Measurements from ENCODE around the gene LGI2. TPM values are rescaled to one million over a fixed set of nuclear protein-coding genes. Genes with fewer than 3 reads are reported as not detected.
"Not testable (repeated sequence)": the region's sequence is repeated elsewhere in the genome, so short reads cannot be mapped to it uniquely, and the experiment has no call there.

LGI2 gene
- not detected for total RNA-seq

- H3K36me3 Mint-ChIP-seq (ENCODE audit: low read depth) = no peaks in the 10 kb centered on the region
- H3K27ac Mint-ChIP-seq = no peak within 1 kb of the TSS
- peaks cover 4% of the 10 kb centered on the region for H3K9me3 Mint-ChIP-seq (ENCODE audit: low read depth)
- DNase-seq = peak; percentile 28
- ChIA-PET CTCF (no interaction called here), POLR2A (no interaction called here)
- H3K27me3 Mint-ChIP-seq = peaks cover 63% of the 10 kb centered on the region
- intact Hi-C loops (cut with DNase I, micrococcal nuclease) = no loop called here
- H3K4me1 Mint-ChIP-seq = peaks cover 4% of the 10 kb centered on the region
- peak; percentile 47 for ATAC-seq
- H3K4me3 Mint-ChIP-seq = no peak within 1 kb of the TSS
Measured at GRCh38 chr4:25030277-25031076, at the start of gene LGI2. Gene LGI2, minus strand, starts transcription at chr4:25030946. Its CDS starts 253 bp downstream, at chr4:25030693.

- H3K9me3 Mint-ChIP-seq (ENCODE audit: low read depth) = peaks cover 5% of the 10 kb centered on the region
- intact Hi-C loops (cut with DNase I, micrococcal nuclease) = no loop called here
- no peaks in the 10 kb centered on the region for H3K36me3 Mint-ChIP-seq (ENCODE audit: low read depth)
- CTCF ChIA-PET = no interaction called here
- H3K4me1 Mint-ChIP-seq = no peaks in the 10 kb centered on the region
- ATAC-seq = no peak
- no peak overlapping the region for H3K4me3 Mint-ChIP-seq
- H3K27ac Mint-ChIP-seq = no peak overlapping the region
- POLR2A ChIA-PET = no interaction called here
- DNase-seq = no peak
- peaks cover 11% of the 10 kb centered on the region for H3K27me3 Mint-ChIP-seq
Measured at GRCh38 chr4:25078523-25078922, 47.8 kb upstream of the LGI2 start.

DNA sequence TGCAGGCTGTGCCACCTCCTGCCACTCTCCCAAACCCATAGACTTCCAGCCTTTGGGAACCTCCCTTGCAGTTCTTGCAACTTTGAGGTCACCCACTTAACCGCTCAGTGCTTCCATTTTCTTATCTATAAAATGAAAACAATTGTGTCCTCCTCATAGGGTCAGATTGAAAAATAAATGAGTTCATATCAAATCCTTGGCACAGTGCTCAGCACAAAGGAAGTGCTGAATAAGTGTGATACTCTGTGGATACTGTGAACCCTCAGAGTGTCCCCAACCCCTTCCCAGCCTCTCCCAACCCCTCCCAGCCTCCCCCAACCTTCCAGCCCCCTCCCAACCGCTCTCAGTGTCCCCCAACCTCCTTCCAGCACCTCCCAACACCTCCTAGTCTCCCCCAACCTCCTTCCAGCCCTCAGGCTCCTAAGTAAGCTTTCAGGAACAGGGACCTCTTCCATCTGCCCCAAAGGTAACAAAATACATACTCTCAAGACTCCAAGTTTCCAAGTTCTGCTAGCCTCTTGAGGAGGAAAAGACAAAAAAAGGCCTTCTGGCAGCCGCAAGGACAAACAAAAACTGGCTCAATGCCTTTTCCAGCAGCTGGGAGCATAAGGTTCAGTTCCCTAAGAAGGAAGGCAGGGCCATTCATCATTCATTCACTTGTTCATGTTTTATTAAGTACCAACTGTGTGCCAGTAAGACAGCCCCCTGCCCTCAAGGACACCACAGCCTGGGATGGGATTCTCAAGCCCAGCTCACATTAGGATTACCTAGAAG, 46.1 kb upstream of the LGI2 start:
- ChIA-PET POLR2A (no interaction called here), CTCF (interaction anchor here (0.7 kb wide), 1 partner anchor 311 kb away, joined by 4 read pairs; no protein-coding TSS in a partner anchor)
- intact Hi-C loops (cut with DNase I, micrococcal nuclease) = no loop called here
- Mint-ChIP-seq H3K27ac (no peak overlapping the region), H3K4me1 (no peaks in the 10 kb centered on the region), H3K4me3 (no peak overlapping the region), H3K36me3 (ENCODE audit: low read depth) (no peaks in the 10 kb centered on the region), H3K9me3 (ENCODE audit: low read depth) (peaks cover 7% of the 10 kb centered on the region), H3K27me3 (peaks cover 11% of the 10 kb centered on the region)
- no peak for ATAC-seq
- DNase-seq = no peak

GRCh38 chr4:25075851-25076250, 45.1 kb upstream of the LGI2 start:
- intact Hi-C loops (cut with DNase I, micrococcal nuclease) = no loop called here
- Mint-ChIP-seq H3K27ac (no peak overlapping the region), H3K27me3 (peaks cover 11% of the 10 kb centered on the region), H3K4me3 (no peak overlapping the region), H3K4me1 (no peaks in the 10 kb centered on the region), H3K36me3 (ENCODE audit: low read depth) (no peaks in the 10 kb centered on the region), H3K9me3 (ENCODE audit: low read depth) (peaks cover 7% of the 10 kb centered on the region)
- no peak for DNase-seq
- CTCF ChIA-PET = interaction anchor here (0.7 kb wide), 1 partner anchor 99 kb away, joined by 3 read pairs; no protein-coding TSS in a partner anchor
- no peak for ATAC-seq
- POLR2A ChIA-PET = no interaction called here

DNA sequence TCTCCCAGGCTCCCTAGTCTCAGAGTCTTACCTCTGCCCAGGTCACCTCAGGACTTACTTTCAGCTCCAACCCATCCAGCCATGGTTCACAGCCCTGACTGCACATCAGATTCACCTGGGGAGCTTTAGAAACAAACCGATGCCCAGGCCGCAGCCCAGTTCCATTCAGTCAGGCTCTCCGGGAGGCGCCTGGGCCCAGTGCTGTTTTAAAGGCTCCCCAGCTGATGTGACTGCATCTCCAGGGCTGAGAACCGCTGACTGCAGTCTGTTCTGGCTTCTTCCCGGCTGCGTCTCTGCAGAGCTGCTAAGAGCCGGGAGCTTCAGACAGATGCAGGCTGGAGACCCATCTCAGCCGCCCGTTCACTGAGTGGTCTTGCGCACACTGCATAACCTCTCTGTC, 44.4 kb upstream of the LGI2 start:
- intact Hi-C loops (cut with DNase I, micrococcal nuclease) = no loop called here
- POLR2A ChIA-PET = no interaction called here
- DNase-seq (no peak), ATAC-seq (no peak)
- Mint-ChIP-seq H3K9me3 (ENCODE audit: low read depth) (peaks cover 7% of the 10 kb centered on the region), H3K27ac (no peak overlapping the region), H3K36me3 (ENCODE audit: low read depth) (no peaks in the 10 kb centered on the region), H3K4me1 (no peaks in the 10 kb centered on the region), H3K4me3 (no peak overlapping the region), H3K27me3 (peaks cover 11% of the 10 kb centered on the region)
- CTCF ChIA-PET = no interaction called here

- no peak for DNase-seq
- POLR2A ChIA-PET = no interaction called here
- H3K4me3 Mint-ChIP-seq = no peak overlapping the region
- intact Hi-C loops (cut with DNase I, micrococcal nuclease) = no loop called here
- no peak overlapping the region for H3K27ac Mint-ChIP-seq
- H3K36me3 Mint-ChIP-seq (ENCODE audit: low read depth) = no peaks in the 10 kb centered on the region
- H3K27me3 Mint-ChIP-seq = peaks cover 4% of the 10 kb centered on the region
- no peak for ATAC-seq
- H3K4me1 Mint-ChIP-seq = no peaks in the 10 kb centered on the region
- peaks cover 7% of the 10 kb centered on the region for H3K9me3 Mint-ChIP-seq (ENCODE audit: low read depth)
- CTCF ChIA-PET = interaction anchor here (0.7 kb wide), 1 partner anchor 62 kb away, joined by 3 read pairs; no protein-coding TSS in a partner anchor
Measured at GRCh38 chr4:25070545-25070944, 39.8 kb upstream of the LGI2 start.

GRCh38 chr4:25069014-25069413, 38.3 kb upstream of the LGI2 start:
- H3K4me1 Mint-ChIP-seq = no peaks in the 10 kb centered on the region
- no peak for DNase-seq
- ChIA-PET CTCF (no interaction called here), POLR2A (no interaction called here)
- peaks cover 4% of the 10 kb centered on the region for H3K27me3 Mint-ChIP-seq
- H3K27ac Mint-ChIP-seq = no peak overlapping the region
- H3K36me3 Mint-ChIP-seq (ENCODE audit: low read depth) = no peaks in the 10 kb centered on the region
- no peak overlapping the region for H3K4me3 Mint-ChIP-seq
- ATAC-seq = no peak
- H3K9me3 Mint-ChIP-seq (ENCODE audit: low read depth) = peaks cover 6% of the 10 kb centered on the region
- intact Hi-C loops (cut with DNase I, micrococcal nuclease) = no loop called here

DNA sequence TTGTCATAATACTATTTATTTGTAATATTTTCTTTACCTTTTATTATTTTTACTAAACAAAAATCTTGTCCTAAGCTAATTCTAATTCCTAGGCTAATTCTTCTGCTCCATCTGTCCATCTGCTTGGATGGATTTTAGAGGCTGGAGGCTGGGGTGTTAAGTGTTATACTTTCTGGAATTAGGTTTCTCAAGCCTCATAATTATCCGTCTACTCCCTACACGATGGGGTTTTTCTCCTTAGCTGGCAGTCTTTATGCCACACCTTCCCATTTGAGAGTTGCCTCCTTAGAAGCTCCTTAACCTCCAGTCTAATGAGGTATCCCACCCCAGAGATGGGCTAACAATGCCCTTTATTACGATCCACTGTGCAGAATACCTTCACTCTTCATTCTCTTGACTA, 37.6 kb upstream of the LGI2 start:
- ChIA-PET POLR2A (no interaction called here), CTCF (no interaction called here)
- intact Hi-C loops (cut with DNase I, micrococcal nuclease) = no loop called here
- Mint-ChIP-seq H3K9me3 (ENCODE audit: low read depth) (peaks cover 1% of the 10 kb centered on the region), H3K4me3 (no peak overlapping the region), H3K36me3 (ENCODE audit: low read depth) (no peaks in the 10 kb centered on the region), H3K27me3 (peaks cover 4% of the 10 kb centered on the region), H3K4me1 (no peaks in the 10 kb centered on the region), H3K27ac (no peak overlapping the region)
- DNase-seq = no peak
- no peak for ATAC-seq

- intact Hi-C loops (cut with DNase I, micrococcal nuclease) = no loop called here
- ATAC-seq = no peak
- ChIA-PET CTCF (no interaction called here), POLR2A (no interaction called here)
- no peak for DNase-seq
- H3K4me1 Mint-ChIP-seq = no peaks in the 10 kb centered on the region
- H3K9me3 Mint-ChIP-seq (ENCODE audit: low read depth) = no peaks in the 10 kb centered on the region
- H3K4me3 Mint-ChIP-seq = no peak overlapping the region
- H3K27me3 Mint-ChIP-seq = peaks cover 6% of the 10 kb centered on the region
- H3K36me3 Mint-ChIP-seq (ENCODE audit: low read depth) = no peaks in the 10 kb centered on the region
- H3K27ac Mint-ChIP-seq = no peak overlapping the region
Measured at GRCh38 chr4:25065932-25066590, 35.3 kb upstream of the LGI2 start.

- Mint-ChIP-seq H3K4me1 (no peaks in the 10 kb centered on the region), H3K27ac (no peak overlapping the region), H3K4me3 (no peak overlapping the region), H3K36me3 (ENCODE audit: low read depth) (no peaks in the 10 kb centered on the region), H3K27me3 (peaks cover 6% of the 10 kb centered on the region), H3K9me3 (ENCODE audit: low read depth) (no peaks in the 10 kb centered on the region)
- no peak for ATAC-seq
- DNase-seq = no peak
- intact Hi-C loops (cut with DNase I, micrococcal nuclease) = no loop called here
- POLR2A ChIA-PET = no interaction called here
- CTCF ChIA-PET = interaction anchor here (0.7 to 1.0 kb wide), 2 partner anchors 10 to 302 kb away, joined by 3 to 4 read pairs; no protein-coding TSS in a partner anchor
Measured at GRCh38 chr4:25065431-25065858, 34.7 kb upstream of the LGI2 start.

DNA sequence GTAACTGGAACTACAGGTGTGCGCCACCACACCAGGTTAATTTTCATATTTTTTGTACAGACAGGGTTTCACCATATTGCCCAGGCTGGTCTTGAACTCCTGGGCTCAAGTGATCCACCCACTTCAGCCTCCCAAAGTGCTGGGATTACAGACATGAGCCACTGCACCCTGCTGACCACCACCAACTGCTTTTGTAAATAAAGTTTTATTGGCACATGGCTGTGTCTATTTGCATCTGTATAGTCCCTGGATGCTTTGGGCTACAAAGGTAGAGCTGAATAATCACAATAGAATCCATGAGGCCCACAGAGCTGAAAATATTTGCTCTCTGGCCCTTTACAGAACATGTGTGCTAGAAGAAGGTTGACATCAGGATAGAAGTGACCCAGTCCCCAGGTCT, 33.7 kb upstream of the LGI2 start:
- DNase-seq; H3K27ac Mint-ChIP-seq; ATAC-seq; H3K36me3 Mint-ChIP-seq (ENCODE audit: low read depth); POLR2A ChIA-PET; H3K4me3 Mint-ChIP-seq; H3K4me1 Mint-ChIP-seq; H3K27me3 Mint-ChIP-seq; H3K9me3 Mint-ChIP-seq (ENCODE audit: low read depth); intact Hi-C loops (cut with DNase I, micrococcal nuclease): not testable (repeated sequence)
- CTCF ChIA-PET = interaction anchor here (0.5 to 1.0 kb wide), 3 partner anchors 9 to 303 kb away, joined by 3 to 4 read pairs (median 3); no protein-coding TSS in a partner anchor
